Astrocyte of the hippocampus (primary cell): ENCODE measurements around the gene SRPK3.
A peak's percentile ranks its signal among the peaks of the same experiment; 100 is the strongest.
"Not testable (repeated sequence)": the region's sequence is repeated elsewhere in the genome, so short reads cannot be mapped to it uniquely, and the experiment has no call there.

Experiments used
- DNase-seq: peaks from one replicate; pipeline ENCODE4 v3.0.0; 2011; ENCODE audit warnings: low read depth, low spot score

Gene SRPK3

DNA sequence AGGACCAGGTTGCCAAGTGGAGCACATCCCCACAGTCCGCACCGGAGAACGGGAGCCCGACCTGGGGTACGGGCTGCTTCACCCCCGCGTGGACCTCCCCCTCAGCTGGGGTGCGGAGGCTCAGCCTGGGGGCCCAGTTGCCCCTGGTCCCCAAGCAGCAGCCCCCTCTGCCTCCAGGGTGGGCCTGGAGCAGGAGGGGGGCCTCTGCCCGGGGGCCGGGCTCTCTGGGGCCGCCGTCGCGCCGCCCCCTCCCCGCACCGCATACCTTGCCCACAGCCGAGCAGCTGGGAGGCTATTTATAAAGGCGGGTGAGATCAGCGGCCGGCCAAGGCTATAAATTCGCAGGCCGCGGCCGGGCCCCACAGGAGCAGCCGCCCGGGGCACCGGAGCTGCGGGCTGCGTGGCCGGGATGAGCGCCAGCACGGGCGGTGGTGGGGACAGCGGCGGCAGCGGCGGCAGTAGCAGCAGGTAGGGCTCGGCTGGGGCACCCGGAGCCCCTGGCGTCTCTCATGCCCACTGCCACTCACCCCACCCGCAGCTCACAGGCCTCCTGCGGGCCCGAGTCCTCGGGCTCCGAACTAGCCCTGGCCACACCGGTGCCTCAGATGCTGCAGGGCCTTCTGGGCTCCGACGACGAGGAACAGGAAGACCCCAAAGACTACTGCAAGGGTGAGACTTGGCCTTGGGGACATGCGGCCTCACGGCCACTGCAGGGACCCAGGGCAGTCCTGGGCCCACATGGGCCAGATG, at the start of gene SRPK3:
Gene SRPK3 (plus strand): TSS at position 364 of the 750 bp plus-strand sequence. CDS start 46 bp downstream, at position 410.
- DNase-seq: peak; percentile 55

- DNase-seq: no peak
Measured at GRCh38 chrX:153731117-153731844, 49.6 kb upstream of the SRPK3 start.

- DNase-seq: no peak
Measured at GRCh38 chrX:153731845-153732215, 49.0 kb upstream of the SRPK3 start.

- DNase-seq: no peak
Measured at GRCh38 chrX:153732401-153732800, 48.4 kb upstream of the SRPK3 start.

- DNase-seq: no peak
Measured at GRCh38 chrX:153733651-153734240, 47.1 kb upstream of the SRPK3 start.

DNA sequence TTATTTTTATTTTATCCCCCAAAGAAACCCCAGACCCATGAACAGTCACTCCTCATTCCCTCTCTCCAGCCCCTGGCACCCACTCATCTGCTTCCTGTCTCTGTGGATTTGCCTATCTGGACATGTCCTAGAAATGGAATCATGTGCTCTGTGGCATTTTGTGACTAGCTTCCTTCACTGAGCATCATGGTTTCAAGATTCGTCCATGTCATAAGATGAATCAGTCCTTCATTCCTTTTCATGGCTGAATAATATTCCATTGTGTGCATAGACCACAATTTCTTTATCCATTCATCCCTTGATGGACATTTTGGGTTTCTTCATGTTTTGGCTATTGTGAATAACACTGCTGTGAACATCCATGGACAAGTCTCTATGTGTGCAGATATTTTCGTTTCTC, 46.0 kb upstream of the SRPK3 start:
- DNase-seq: no peak

DNA sequence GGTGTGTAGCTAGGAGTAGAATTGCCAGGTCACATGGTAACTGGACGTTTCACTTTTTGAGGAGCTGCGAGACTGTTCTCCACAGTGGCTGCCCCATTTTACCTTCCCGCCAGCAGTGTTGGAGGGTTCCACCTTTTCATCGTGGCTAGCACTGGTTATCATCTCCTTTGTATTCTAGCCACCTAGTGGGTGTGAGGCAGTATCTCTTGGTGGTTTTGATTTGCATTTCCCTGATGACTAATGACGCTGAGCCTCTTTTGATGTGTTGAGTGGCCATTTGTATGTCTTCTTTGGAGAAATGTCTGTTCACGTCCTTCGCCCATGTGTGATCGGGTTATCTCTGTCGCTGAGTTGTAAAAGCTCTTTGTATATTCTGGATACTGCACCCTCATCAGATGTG, 45.6 kb upstream of the SRPK3 start:
- peak; percentile 12 for DNase-seq

- DNase-seq: no peak
Measured at GRCh38 chrX:153736071-153736820, 44.6 kb upstream of the SRPK3 start.

- no peak for DNase-seq
Measured at GRCh38 chrX:153736871-153737441, 43.9 kb upstream of the SRPK3 start.

DNA sequence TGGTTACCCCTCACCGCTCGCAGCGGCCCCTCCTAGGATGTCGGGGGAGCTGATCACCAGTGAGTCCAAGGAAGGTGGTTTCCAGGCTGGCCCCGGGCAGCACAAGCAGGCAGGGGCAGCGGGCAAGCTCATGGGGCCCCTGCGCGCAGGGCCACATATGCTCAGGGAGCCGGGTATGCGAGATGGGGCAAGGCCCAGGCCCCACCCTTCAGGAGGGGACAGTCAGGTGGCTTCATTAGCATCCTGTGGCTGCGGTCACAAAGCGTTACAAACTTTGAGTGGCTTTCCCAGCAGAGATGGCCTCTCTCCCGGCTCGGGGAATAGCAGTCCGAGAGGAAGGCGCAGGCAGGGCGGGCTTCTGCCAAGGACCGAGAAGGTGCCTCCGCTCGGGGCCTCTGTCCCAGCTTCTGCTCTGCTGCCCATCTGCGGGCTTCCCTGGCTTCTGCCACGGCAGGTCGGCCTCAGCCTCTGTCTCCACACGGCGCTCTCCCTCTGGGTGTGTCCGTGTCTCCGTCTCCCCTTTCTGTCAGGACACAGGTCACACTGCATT, 42.7 kb upstream of the SRPK3 start:
- DNase-seq: no peak

- no peak for DNase-seq
Measured at GRCh38 chrX:153739754-153740486, 40.9 kb upstream of the SRPK3 start.

DNA sequence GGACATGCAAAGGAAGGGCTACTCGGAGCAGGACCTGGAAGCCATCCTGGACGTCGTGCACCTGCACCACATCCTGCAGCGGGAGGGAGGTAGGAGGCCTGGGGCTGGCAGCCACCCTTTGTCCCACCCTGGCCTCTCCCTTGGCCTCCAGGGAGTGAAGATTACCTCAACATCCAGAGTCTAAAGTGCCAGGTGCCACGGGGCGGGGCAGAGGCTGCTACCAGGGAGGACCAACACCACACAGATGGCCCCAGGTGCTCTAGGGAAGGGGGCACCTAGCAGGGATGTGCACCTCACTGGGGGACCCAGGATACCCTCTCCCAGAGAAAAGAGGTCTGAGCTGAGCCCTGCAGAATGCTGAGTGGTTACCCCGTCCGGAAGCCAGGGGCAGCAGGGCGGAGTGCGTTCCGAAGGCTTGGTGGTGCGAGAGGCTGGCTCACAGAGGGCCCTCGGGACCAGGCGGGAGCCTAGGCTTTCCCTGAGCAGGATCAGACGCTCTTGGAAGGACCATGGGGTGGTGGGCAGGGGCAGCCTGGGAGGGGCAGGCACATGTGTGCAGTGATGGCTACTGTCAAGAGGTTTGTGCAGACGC, 40.1 kb upstream of the SRPK3 start:
- DNase-seq: no peak

DNA sequence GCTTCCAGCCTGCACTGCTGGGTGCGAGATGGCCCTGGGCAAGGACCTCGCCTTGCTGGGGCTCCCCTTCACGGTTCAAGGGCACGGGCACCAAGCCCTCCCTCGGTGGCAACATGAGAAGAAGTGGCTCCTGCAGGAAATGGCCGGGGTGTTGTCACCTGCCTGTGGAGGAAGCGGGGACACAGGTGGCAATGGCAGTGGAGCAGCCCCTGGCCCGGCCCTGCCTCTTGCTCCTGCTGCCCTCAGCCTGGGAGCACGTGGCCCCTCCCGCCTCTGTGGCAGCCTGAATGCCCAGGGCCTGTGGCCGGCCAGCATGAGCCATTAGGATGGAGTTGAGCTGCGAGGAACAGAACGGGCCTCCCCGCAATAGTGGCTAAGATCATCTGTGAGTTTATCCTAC, 39.4 kb upstream of the SRPK3 start:
- no peak for DNase-seq

DNA sequence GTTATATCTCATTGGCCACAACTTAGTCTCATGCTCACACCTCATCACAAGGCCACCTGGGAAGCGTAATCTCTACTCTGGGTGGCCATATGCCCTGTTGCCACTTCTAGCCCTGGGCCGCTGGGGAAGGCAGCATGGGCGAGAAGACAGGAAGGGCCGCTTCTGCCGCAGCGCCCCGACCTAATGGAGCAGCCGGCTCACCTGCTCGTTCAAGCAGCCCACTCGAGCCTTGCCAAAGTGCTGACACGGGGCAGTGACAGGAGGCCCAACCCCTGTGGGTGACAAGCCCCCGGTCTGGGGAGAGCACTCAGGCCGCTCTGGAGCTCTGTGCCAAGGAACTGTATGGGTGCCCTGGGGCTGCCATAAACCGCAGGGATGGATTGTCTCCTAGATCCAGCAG, 38.7 kb upstream of the SRPK3 start:
- not testable (repeated sequence) for DNase-seq

DNA sequence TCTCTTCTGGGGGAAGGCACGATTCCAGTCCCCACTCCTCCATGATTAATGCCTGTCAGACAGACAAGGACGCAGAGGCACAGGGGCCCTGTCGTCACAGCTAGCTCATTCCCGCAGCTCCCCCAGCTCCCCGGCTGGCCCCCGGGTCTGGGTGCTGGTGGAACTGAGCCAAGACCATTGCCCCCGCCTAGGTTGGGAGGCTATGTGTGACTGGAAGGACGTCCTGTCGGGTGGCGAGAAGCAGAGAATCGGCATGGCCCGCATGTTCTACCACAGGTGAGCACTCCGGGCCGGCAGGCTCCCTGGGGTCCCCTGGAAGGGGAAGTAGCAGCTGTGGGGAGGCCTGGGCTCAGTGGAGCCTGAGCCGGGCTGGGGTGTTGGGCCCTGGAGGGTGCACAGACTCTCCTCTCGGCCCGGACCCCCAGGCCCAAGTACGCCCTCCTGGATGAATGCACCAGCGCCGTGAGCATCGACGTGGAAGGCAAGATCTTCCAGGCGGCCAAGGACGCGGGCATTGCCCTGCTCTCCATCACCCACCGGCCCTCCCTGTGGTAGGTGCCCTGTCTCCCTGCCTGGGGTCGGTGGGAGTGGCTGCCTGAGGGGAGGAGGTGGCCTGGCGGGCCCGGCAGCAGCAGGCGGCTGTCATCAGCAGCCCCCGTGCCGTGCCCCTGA, 37.9 kb upstream of the SRPK3 start:
- not testable (repeated sequence) for DNase-seq

DNA sequence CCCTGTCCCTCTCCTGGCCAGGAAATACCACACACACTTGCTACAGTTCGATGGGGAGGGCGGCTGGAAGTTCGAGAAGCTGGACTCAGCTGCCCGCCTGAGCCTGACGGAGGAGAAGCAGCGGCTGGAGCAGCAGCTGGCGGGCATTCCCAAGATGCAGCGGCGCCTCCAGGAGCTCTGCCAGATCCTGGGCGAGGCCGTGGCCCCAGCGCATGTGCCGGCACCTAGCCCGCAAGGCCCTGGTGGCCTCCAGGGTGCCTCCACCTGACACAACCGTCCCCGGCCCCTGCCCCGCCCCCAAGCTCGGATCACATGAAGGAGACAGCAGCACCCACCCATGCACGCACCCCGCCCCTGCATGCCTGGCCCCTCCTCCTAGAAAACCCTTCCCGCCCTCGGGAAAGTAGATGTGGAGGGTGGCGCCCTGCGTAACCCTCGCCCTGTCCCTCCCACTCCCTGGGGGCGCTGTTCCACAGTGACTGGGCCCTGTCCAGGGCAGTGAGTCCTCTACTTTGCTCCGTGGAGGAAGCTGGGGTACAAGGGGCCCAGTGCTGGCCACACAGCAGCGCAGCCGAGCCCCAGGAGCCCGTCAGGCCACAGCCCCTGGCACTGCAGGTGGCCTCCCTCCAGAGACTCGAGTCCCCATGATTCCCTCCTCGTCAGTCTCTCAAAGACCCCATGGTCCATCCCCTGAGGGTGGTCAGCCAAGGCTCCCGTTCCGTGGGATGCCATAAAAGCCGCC, 37.2 kb upstream of the SRPK3 start:
- peak; percentile 12 for DNase-seq

- peak; percentile 37 for DNase-seq
Measured at GRCh38 chrX:153744210-153745066, 36.4 kb upstream of the SRPK3 start.

DNA sequence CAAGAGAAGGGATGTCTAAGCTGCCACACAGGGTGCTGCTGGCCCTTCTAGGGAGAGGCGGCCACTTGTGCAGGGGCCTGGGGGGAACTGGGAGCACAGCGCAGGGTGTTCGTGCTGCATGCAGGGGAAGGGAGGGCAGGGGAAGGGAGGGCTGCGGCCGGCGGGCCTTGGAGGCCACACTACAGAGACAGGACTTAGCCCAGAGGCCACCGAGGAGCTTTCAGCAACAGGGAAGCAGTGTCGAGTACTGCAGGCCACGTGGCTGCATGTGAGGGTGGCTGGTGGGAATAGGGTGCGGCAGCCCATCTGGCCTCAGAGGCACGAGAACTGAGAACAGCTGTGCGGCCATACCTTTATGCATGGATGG, 35.8 kb upstream of the SRPK3 start:
- DNase-seq: not testable (repeated sequence)
